SK-N-MC (cell line): ENCODE measurements around the gene B3GNT3.

Experiments
- EZH2 ChIP-seq: fragments of 200-600 bp; sonication (generic); IDR thresholded peaks from one replicate; pipeline ENCODE4 v1.6.1; 2017; ENCODE audit warnings: antibody characterized with exemption
- FOXP2 ChIP-seq: optimal IDR thresholded peaks from 2 replicates; pipeline ENCODE3; 2011; ENCODE audit warnings: mild to moderate bottlenecking, moderate library complexity; ENCODE audit not compliant: insufficient read depth; ENCODE audit errors: extremely low read length, control extremely low read depth
- POLR2AphosphoS5 ChIP-seq: IDR thresholded peaks from 2 replicates; pipeline ENCODE4 v1.6.1; 2012; ENCODE audit warnings: mild to moderate bottlenecking, low read depth, low read length, borderline replicate concordance

- TF ChIP-seq FOXP2 (no peak), POLR2AphosphoS5 (no peak), EZH2 (no peak)
Measured at GRCh38 chr19:17843292-17843827, 48.4 kb downstream of the B3GNT3 start.
